ENCODE measurements around the gene COL11A2.
"Not testable (repeated sequence)": the region's sequence is repeated elsewhere in the genome, so short reads cannot be mapped to it uniquely, and the experiment has no call there.

COL11A2 gene

DNA sequence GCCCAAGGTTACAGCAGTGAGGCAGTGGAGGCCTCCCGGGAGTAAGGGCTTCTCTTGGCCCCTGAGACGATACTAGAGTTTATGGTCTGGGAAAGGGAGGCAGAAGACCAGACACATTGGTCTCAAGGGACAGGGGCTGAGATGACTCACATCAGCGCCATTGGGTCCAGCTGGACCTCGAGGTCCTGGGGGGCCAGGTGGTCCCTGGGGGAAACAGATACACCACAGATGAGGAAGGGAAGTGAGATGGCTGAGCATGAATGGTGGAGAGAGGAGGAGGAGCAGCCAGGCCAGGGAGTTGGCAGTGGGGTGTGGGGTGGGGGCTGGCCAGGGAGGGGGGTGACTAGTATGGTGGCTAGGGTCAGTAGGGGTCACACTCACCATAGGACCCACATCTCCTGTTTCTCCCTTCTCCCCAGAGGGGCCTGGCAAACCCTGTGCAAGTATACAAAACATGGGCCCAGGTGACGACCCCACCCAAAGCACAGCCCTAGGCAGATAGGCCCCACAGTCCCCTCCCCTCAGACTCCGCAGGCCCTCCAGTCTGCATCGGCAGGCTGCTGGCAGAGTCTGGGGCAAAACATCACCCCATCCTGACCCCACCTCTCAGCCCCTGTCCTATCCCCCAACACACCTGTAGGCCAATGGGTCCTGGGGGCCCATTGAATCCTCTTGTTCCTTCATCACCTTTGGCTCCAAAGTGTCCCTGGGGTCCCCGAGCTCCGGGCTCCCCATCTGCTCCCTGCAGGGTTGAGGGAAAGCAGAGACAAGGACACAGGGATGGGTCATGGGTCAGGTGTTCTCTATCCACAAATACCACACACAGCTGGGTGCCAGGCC, 21.9 kb downstream of the COL11A2 start:
- no peak for DNase-seq

DNA sequence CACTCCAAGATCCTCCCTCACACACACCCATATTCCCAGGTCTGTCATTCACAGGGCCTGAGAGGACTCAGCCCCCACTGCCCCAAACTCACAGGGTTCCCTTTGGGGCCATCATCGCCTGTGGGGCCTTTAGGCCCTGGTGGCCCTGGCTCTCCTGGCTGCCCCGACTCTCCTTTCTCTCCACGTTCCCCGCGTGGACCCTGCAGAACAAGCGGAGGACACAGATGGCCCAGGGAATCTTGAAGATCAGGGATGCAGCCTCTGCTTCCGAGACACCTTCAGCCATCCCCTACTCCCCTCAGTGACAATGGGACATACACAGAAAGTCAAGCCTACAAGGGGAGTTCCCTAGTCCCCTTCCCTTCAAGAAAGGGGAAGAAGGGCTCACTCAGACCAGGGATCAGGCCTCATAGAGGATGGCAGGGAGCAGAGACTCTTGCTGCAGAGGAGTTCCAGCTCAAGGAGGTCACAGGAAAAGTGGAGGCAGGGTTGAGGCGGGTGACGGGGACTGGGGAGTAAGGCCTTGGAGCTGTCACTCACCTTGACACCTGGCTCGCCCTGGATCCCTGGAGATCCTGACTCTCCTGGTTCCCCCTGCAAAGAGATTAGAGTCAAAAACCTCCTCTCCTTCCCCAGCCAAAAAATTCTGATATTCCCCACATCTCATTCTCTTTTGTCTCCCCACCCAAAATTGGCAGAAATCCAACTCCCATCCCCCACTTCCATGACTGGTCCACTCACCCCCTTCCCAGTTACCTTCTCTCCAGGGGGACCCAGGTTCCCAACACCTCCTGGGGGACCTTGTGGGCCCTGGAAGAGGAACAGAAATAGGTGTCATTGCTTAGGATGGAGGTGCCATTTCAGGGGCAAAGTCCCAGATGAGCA, 22.7 kb downstream of the COL11A2 start:
- DNase-seq, result no peak

DNA sequence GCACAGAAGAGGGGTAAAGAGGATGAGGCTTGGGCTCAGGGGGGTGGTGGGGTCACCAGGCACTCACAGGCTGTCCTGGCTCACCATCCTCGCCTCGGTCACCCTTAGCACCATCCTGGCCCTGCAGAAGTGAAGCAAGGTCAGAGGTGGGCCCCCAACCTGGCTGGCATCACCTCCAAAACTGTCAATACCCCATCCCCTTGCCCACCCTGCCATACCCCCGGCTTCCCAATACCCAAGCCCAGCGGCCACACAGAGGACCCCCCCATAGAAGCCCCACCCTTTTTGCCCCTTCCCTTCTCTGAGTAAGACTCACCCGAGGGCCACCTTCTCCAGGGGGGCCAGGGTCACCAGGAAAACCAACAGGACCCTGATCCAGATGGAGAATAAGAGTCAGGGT, 23.6 kb downstream of the COL11A2 start:
- no peak for DNase-seq

DNA sequence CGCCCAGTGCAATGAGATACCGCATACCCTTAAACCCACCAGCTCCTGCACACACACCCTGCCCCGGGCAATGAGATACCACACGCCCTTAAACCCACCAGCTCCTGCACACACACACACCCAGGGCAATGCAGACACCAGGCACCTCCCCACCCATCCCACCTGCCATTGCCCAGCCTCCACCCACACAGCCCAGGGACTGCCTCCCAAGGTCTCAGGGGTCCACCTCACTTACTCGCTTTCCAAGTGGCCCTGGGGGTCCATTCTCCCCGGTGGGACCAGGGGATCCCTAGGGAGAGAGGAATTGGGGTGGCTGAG, 24.0 kb downstream of the COL11A2 start:
- DNase-seq, result no peak

DNA sequence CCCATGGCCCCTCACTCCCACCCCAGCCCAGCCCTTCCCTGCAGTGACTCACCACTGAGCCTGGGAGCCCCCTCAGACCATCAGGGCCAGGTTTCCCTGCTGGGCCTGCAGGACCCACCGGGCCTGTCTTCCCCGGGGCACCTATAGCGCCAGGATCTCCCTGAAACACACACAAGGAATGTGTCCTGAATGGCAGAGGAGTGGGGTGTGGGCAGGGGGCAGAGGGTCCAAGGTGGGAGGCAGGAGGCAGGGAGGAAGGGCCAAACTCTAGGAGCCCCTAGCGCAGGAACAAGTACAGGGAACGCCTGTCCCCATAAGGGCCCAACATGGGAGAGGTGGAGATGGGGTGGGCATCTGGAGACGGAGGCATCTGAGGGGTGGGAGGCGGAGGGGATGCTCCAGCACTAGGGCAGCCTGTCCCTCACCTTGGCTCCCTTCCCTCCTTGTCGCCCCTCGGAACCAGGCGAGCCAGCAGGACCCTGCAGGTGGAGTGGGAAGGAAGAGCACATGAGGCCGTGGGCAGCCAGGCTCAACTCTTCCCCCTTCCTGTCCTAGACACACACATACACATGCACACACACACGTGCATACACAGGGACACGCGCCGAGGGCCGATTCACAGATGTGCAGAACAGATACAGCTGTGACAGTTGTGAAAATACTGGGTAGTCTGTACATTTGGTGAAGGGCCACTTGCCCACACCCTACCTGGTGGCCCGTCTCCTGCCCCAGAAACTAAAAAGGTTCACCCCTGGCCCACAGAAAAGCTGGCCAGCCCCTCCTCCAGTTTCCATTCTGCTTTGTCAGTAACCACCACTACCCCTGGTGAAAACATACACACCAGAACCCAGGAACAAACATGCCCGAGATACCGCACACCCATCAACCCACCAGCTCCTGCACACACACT, 24.6 kb downstream of the COL11A2 start:
- DNase-seq, result no peak

DNA sequence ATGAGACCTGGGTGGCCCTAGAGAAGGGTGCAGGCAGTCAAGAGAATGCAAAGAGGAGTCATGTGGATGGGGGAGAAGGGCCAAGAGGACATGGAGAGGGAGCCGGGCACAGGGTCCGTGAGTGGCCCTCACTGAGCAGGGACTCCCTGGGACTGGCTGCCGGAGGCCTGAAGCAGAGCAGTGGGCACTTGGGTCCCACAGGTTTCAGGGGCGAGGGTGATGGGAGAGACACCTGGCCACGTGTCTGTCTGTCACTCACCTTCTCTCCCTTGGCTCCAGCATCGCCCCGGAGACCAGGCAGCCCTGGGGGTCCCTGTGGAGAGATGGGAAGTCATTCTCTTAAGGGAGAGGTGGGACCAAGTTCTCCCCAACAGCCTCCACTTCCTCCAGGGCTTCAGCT, 25.5 kb downstream of the COL11A2 start:
- DNase-seq, result no peak

DNA sequence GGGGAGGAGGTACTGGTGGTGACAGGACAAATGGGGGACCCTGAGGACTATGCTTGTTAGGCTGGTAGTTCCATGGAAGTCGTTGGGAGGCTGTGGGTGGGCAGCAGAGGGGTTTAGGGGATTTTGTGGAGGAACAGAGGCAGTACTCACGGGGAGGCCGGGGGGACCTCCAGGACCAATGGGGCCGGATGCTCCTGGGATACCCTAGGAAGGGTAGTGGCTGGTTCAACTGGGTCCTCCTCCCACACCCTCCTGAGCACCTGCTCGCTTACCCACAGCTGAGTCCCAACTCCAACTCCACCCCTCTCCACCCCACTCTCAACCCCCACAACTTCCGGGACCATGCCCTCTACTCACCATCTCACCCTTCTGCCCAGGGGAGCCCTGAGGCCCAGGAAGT, 25.9 kb downstream of the COL11A2 start:
- DNase-seq, result no peak

DNA sequence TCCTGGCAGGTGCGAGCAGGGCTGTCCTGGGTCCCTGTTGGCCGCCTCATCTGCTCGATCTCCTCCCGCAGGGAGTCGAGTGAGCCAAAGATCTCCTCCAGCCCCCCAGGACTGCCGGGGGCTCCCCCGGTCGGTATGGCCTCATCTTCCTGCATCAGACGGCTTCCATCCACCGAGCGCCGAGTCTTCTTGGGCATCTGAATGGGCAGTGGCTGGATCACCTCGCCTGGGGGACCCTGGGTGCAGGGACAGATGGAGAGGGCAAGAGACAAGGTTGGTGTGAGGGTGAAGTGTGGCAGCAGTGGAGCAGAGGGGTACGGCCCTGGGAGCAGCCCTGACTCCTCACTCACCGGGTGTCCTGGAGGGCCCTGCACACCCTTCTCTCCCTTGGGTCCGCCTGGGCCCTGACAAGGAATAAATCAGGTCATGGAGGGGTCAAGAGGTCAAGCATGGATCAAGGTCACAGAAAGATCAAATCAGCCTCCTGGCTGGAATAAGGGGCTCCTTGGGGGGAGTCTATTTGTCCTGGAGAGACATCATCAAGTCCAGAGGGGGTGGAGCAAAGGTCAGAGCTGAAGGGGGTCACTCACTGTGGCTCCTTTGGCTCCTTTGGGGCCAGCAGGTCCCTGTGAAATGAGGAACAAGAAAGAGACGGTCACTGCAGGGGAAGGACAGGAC, 26.5 kb downstream of the COL11A2 start:
- DNase-seq, result no peak

DNA sequence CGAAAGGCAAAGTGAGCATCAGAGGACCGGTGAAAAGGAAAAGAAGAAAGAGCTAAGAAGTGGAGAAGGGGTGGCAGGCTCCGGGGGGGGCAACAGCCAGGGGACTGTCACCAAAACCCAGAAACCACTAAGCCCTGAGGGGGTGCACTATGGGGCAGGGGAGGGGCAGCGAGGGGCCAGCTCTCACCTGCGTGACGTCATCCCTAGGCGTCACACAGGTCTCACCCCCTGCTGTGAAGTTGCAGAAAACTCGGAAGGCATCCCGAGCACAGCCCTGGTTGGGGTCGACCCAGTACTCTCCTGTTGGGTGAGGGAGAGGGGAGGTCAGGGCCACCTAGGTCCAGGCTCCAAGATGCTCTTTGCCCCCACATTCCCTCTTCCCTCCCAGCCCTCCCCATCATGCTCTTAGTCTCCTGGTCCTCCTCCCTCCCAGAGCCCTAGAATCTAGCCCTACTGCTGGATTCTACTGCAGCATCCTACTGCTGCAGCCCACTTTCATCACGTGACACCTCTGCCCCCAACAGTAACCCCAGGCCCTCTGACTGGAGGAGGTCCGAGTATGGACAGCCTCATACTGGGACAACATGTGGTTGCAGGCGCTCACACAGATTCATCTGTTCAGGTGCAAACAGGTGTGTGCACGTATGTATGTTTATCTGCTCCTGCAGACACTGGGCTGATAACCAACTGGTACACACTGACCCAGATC, 27.4 kb downstream of the COL11A2 start:
- no peak for DNase-seq

DNA sequence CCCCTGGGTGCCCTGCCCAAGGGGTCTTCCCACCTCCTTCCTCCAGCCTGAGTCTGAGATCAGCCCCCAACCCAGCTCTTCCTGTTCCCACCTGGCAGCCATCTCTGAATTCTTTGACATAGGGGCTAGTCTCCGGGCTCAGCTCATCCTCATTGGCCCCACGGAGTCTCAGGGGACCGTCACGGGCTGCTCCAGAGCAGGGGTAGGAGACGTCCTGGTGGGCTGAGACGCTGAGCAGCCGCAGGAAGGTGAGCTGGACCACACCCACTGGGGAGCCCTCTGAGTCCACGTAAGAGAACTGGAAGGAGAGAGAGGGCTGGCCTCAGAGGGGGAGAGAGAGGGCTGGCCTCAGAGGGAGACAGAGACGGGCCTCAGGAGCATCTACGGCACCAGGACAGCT, 28.1 kb downstream of the COL11A2 start:
- no peak for DNase-seq

DNA sequence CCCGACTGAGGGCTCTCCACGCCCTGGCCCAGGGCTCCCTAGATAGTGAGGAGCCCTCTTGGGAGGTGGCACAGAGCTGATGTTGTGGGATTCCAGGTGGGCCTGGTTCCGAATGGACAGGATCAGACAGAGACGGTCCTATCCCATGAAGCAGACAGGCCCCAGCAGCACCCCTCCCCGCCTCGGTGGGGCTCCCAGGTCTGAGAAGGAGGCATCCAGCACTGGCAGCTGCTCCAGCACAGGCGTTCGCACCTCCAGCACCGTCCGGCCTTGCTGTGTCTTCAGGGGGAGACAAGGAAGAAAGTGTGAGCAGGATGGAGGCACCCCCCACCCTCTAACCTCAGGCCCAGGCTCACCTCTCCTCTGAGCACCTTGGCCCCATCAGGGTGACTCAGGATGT, 28.7 kb downstream of the COL11A2 start:
- DNase-seq, result no peak

DNA sequence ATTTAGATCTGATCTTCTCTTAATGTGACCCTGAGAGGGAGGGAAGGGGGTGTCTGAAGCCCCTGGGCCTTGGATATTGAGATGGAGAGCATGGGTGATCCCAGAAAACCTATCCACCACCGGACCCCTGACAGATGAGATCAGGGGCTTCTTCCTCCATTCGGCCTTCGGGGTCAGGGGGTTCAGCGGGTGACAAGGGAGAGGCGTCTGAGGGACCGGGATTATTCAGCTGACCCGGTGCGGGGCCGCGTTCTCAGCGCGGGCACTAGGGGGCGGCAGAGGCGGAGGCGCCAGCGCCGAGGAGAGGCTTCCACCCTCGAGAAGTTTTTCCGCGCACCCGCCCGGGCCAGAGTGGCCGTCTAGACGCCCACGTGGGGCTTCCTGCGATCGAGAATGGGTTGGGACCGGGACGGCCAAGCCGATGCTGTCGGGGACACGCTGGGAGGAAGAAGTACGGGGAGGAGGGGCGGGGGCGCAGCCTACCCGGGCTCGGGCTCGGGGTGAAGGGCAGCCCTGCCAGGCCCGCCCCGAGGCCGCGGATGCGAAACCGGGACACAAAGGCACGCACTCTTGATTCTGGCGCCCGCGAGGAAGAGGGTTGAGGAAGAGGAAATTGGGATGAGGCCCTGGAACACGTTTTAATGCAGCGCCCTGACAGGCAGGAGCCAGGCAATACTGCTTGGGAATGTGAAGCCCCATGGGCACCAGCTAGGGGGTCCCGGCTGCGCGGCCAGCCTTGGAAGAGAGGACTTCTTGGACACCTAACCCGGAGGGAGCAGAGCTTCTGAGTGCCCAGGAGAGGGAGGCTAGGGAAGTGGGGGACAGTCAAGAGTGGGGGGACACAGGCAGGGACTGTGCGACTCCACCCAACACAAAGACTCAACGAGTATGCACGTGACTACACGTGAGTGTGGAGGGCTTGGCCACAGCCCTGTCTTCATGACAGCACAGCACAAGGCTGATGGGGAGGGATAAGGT, 30.6 kb downstream of the COL11A2 start:
- DNase-seq, result peak; percentile 84

DNA sequence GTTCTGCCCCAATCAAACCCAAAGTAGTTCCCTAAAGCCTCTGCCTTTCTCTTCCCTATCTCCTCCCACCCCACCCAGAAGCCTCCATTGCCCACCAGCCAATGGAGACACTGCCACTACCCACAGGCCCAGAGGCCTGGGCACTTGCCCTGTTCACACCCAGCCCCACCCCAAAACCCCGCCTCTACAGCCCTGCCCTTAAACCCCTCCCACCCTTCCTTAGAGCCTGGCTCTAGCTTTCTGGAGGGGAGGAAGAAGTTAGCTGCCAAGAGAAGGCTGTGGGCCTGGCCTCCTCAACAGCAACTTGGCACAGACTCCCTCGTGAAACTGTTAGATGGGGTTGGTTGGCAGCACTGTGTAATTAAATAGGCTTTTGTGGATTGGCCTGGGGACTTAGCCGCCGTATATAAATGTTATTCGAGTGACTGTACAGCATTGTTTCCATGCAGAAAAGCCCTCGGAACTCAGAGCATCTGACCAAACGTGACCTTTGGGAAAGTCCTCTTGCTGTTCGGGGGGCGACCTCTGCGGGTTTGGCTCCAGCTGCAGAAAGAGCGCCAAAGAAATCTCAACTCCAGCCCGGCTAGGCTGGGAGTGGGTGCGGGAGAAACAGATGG, 31.4 kb downstream of the COL11A2 start:
- no peak for DNase-seq

DNA sequence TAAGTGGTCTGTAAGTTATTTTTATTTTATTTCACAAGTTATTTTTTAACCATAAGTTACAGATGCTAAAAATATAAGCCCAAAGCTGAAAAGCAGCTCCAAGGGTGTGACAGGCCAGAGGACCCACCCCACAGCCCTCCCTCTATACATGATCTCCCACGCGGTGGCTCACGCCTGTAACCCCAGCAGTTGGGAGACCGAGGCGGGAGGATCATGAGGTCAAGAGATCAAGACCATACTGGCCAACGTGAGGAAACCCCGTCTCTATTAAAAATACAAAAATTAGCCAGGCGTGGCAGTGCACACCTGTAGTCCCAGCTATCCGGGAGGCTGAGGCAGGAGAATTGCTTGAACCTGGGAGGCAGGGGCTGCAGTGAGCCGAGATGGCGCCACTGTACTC, 32.2 kb downstream of the COL11A2 start:
- no peak for DNase-seq

DNA sequence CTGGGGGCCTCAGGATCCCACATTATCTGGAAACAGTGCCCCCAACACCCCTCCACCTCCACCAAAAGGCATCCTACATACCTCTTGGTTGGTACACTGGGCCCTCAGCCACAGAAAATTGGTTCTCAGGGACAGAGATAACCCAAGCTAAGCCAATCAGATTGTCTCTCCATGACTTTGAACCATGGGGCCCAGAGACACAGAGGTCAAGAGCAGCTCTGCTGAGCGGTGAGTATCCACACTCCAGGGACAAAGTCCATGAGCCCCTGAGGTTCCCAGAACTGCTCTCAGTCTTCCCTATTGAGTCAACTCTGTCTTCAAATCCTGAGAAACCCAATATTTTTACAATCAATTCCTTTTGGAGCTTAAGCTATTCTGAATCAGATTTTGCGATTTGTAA, 35.3 kb downstream of the COL11A2 start:
- no peak for DNase-seq

DNA sequence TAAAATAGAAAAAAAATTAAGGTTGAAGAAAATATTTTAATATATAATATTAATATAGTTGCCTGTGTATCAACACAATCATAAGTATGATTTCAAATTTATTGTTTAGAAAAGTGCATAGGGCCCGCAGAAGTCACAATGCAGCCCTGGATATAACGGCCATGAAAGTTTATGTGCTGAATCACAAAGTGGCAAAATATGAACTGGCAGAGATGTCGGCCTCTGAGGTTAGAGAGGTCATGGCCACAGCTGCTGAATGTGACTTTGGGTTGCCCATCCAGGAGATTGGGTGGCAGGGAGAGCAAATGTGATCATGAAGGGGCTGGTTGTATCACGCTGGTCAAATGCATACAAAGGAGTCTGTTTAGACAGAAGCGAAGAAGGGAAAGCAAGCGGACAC, 35.7 kb downstream of the COL11A2 start:
- DNase-seq, result no peak

DNA sequence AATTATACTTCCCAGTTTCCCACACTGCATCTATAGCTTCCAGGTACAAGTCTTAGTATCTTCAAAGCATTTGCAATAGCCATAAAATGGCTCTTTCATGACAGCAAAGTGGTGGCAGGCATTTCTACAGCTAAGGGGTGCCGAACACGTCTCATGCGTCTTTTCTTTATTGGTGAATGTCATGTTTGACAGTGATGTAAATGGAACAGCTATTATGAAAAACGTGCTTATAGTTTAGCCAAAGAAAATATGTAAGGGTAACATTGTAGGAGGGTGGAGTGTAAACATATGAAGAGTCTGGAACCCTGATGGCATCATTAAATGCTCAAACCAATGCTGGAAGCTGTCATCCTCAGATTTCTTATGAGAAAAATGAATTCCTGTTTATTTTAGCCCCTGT, 37.9 kb downstream of the COL11A2 start:
- no peak for DNase-seq

DNA sequence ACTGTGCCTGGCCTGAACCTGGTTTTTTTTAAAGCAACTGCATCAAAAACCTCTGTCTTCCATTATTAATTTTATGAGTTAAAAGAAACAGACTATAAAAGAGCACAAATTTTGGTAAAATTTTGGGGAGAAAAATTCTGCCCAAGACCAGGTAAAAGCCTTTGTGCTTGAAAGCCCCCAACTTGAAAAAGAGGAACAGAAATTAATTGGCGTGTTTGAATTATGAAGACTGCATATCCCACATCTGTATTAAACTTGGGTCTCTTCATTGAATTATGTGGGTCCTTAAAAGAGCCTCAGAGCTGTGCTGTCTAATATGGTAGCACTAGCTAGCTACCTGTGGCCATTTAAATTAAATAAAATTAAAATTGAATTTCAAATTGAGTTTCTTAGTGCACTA, 41.2 kb downstream of the COL11A2 start:
- no peak for DNase-seq

DNA sequence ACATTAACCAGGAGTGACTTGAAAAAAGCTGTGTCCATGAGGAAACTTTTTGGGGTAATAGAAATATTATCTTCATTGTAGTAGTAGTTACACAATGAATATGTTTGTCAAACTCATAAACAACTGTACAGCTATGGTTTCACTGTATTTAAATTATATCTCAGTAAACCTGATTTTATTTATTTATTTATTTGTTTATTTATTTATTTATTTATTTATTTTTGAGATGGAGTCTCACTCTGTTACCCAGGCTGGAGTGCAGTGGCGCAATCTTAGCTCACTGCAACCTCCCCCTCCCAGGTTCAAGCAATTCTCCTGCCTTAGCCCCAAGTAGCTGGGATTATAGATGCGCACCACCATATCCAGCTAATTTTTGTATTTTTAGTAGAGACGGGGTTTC, 41.7 kb downstream of the COL11A2 start:
- not testable (repeated sequence) for DNase-seq
